Measurements from ENCODE around the gene NAXD. TPM values are rescaled to one million over a fixed set of nuclear protein-coding genes. Genes with fewer than 3 reads are reported as not detected.
"Not testable (repeated sequence)": the region's sequence is repeated elsewhere in the genome, so short reads cannot be mapped to it uniquely, and the experiment has no call there.

NAXD gene
- total RNA-seq = 17.2 TPM

GRCh38 chr13:110615322-110616102 is at the start of gene NAXD:
NAXD (plus strand) TSS chr13:110615545; CDS start chr13:110615602, 57 bp downstream.
- H3K4me3 ChIP-seq = peak within 1 kb of the TSS; percentile 86 to 89
- peak within 1 kb of the TSS; percentile 89 for H3K27ac ChIP-seq
- H3K9me3 ChIP-seq = no peaks in the 10 kb centered on the region
- H3K36me3 ChIP-seq = no peaks in the 10 kb centered on the region
- intact Hi-C loops (cut with DNase I) = no loop called here
- H3K4me1 ChIP-seq = peaks cover 40% of the 10 kb centered on the region
- TF ChIP-seq CTCF (IDR thresholded peaks at IDR 0.05) (no peak), POLR2A (IDR thresholded peaks at IDR 0.05) (peak in 1 of 2 donors; percentile 25), POLR2AphosphoS5 (IDR thresholded peaks at IDR 0.05; ENCODE audit: insufficient read depth in 1 of 2, low read depth in 1 of 2) (peak; percentile 78 to 89)
- no peak for DNase-seq (ENCODE audit: extremely low spot score in 2 of 2)
- H3K27me3 ChIP-seq = no peaks in the 10 kb centered on the region

GRCh38 chr13:110566171-110566570 is 49.2 kb upstream of the NAXD start:
- Histone ChIP-seq H3K4me1 (peaks cover 13% of the 10 kb centered on the region), H3K27me3 (no peaks in the 10 kb centered on the region), H3K36me3 (no peaks in the 10 kb centered on the region), H3K27ac (no peak overlapping the region), H3K9me3 (no peaks in the 10 kb centered on the region), H3K4me3 (no peak overlapping the region)
- TF ChIP-seq POLR2AphosphoS5 (IDR thresholded peaks at IDR 0.05; ENCODE audit: insufficient read depth in 1 of 2, low read depth in 1 of 2) (no peak), POLR2A (IDR thresholded peaks at IDR 0.05) (no peak), CTCF (IDR thresholded peaks at IDR 0.05) (no peak)
- intact Hi-C loops (cut with DNase I) = no loop called here
- DNase-seq (ENCODE audit: extremely low spot score in 2 of 2) = no peak

- intact Hi-C loops (cut with DNase I) = no loop called here
- Histone ChIP-seq H3K4me1 (no peaks in the 10 kb centered on the region), H3K36me3 (no peaks in the 10 kb centered on the region), H3K27me3 (no peaks in the 10 kb centered on the region), H3K4me3 (no peak overlapping the region), H3K9me3 (no peaks in the 10 kb centered on the region), H3K27ac (no peak overlapping the region)
- no peak for DNase-seq (ENCODE audit: extremely low spot score in 2 of 2)
- no peak for TF ChIP-seq POLR2AphosphoS5 (IDR thresholded peaks at IDR 0.05; ENCODE audit: insufficient read depth in 1 of 2, low read depth in 1 of 2)
Measured at GRCh38 chr13:110568612-110569011, 46.7 kb upstream of the NAXD start.

GRCh38 chr13:110569962-110570361 is 45.4 kb upstream of the NAXD start:
- H3K27ac ChIP-seq; DNase-seq (ENCODE audit: extremely low spot score in 2 of 2); H3K4me3 ChIP-seq; H3K27me3 ChIP-seq; H3K4me1 ChIP-seq; H3K36me3 ChIP-seq; intact Hi-C loops (cut with DNase I); H3K9me3 ChIP-seq: not testable (repeated sequence)

- Histone ChIP-seq H3K4me1 (no peaks in the 10 kb centered on the region), H3K9me3 (no peaks in the 10 kb centered on the region), H3K27ac (no peak overlapping the region), H3K4me3 (no peak overlapping the region), H3K36me3 (no peaks in the 10 kb centered on the region), H3K27me3 (no peaks in the 10 kb centered on the region)
- DNase-seq (ENCODE audit: extremely low spot score in 2 of 2) = no peak
- intact Hi-C loops (cut with DNase I) = no loop called here
- no peak for TF ChIP-seq POLR2AphosphoS5 (IDR thresholded peaks at IDR 0.05; ENCODE audit: insufficient read depth in 1 of 2, low read depth in 1 of 2)
- no peak for TF ChIP-seq CTCF (IDR thresholded peaks at IDR 0.05)
- TF ChIP-seq POLR2A (IDR thresholded peaks at IDR 0.05) = no peak
Measured at GRCh38 chr13:110570886-110571285, 44.5 kb upstream of the NAXD start.

All from vagina (tissue), 2 donors.